ENCODE data around the gene LRRC7.

- TF ChIP-seq CTCF (IDR thresholded peaks at IDR 0.05; ENCODE audit: low read length) (no peak), EZH2phosphoT487 (IDR thresholded peaks at IDR 0.05; ENCODE audit: low read length) (no peak)
Measured at GRCh38 chr1:69523032-69523431, 44.7 kb upstream of the LRRC7 start.
